NT2/D1 (cell line): ENCODE measurements around the gene FYTTD1.
"Not testable (repeated sequence)": the region's sequence is repeated elsewhere in the genome, so short reads cannot be mapped to it uniquely, and the experiment has no call there.

ENCODE experiments used
- DNase-seq: peaks from one replicate; pipeline ENCODE4 v3.0.0-alpha.2; 2011; ENCODE audit warnings: low read depth, low spot score
- H3K27me3 ChIP-seq: 2 replicates; pipeline ENCODE4 v1.6.0; 2011; ENCODE audit warnings: mild to moderate bottlenecking; ENCODE audit not compliant: insufficient read length, insufficient read depth
- H3K36me3 ChIP-seq: 2 replicates; pipeline ENCODE4 v1.6.1; 2011; ENCODE audit warnings: mild to moderate bottlenecking, low read length, mixed read lengths; ENCODE audit not compliant: insufficient read depth, insufficient read length
- H3K4me1 ChIP-seq: 2 replicates; pipeline ENCODE4 v1.5.1; 2011; ENCODE audit not compliant: insufficient read depth, insufficient read length
- H3K4me3 ChIP-seq: 2 replicates; pipeline ENCODE4 v1.5.1; 2011; ENCODE audit warnings: low read depth; ENCODE audit not compliant: insufficient read length
- H3K9ac ChIP-seq: 2 replicates; pipeline ENCODE4 v1.6.0; 2011; ENCODE audit warnings: low read depth; ENCODE audit not compliant: insufficient read length
- H3K9me3 ChIP-seq: 2 replicates; pipeline ENCODE4 v1.5.1; 2011; ENCODE audit warnings: mild to moderate bottlenecking, low read length; ENCODE audit not compliant: insufficient read depth
- SUZ12 ChIP-seq: IDR thresholded peaks from 2 replicates; pipeline ENCODE4 v1.6.1; 2011; ENCODE audit not compliant: insufficient read length, insufficient read depth; ENCODE audit errors: extremely low read depth
- YY1 ChIP-seq: IDR thresholded peaks from 2 replicates; pipeline ENCODE4 v1.6.1; 2011; ENCODE audit not compliant: insufficient read length, insufficient read depth
- ZNF274 ChIP-seq: IDR thresholded peaks from 2 replicates; pipeline ENCODE4 v1.6.1; 2011; ENCODE audit warnings: mild to moderate bottlenecking, low read depth, low read length

FYTTD1 gene

GRCh38 chr3:197713477-197713822 lies 36.2 kb upstream of the FYTTD1 start:
- no peak for TF ChIP-seq SUZ12
- no peak for TF ChIP-seq YY1
- TF ChIP-seq ZNF274, result no peak
- H3K9ac ChIP-seq, result no peak overlapping the region
- H3K9me3 ChIP-seq, result no peaks in the 10 kb centered on the region
- H3K4me3 ChIP-seq, result no peak overlapping the region
- H3K27me3 ChIP-seq, result no peaks in the 10 kb centered on the region
- no peaks in the 10 kb centered on the region for H3K36me3 ChIP-seq
- DNase-seq, result no peak
- peaks cover 2% of the 10 kb centered on the region for H3K4me1 ChIP-seq

- TF ChIP-seq SUZ12 (no peak), ZNF274 (no peak), YY1 (no peak)
- Histone ChIP-seq H3K4me3 (no peak overlapping the region), H3K4me1 (peaks cover 2% of the 10 kb centered on the region)
These were observed 35.4 kb upstream of the FYTTD1 start for GRCh38 chr3:197714251-197714650.

GRCh38 chr3:197718891-197719290 lies 30.8 kb upstream of the FYTTD1 start:
- DNase-seq, result no peak
- H3K36me3 ChIP-seq, result no peaks in the 10 kb centered on the region
- H3K4me1 ChIP-seq, result no peaks in the 10 kb centered on the region
- H3K9me3 ChIP-seq, result peaks cover 9% of the 10 kb centered on the region; the same call in 1 of the 2 replicates
- no peak overlapping the region for H3K9ac ChIP-seq
- no peaks in the 10 kb centered on the region for H3K27me3 ChIP-seq
- TF ChIP-seq SUZ12, result no peak
- no peak for TF ChIP-seq YY1
- TF ChIP-seq ZNF274, result no peak
- no peak overlapping the region for H3K4me3 ChIP-seq

More at GRCh38 chr3:197714251-197714650, 35.4 kb upstream of the FYTTD1 start:
- DNase-seq, result no peak
- Histone ChIP-seq H3K9me3 (no peaks in the 10 kb centered on the region), H3K36me3 (no peaks in the 10 kb centered on the region), H3K27me3 (no peaks in the 10 kb centered on the region), H3K9ac (no peak overlapping the region)

GRCh38 chr3:197720694-197721093 lies 29.0 kb upstream of the FYTTD1 start:
- H3K4me1 ChIP-seq, result no peaks in the 10 kb centered on the region
- no peak for TF ChIP-seq ZNF274
- no peak for TF ChIP-seq YY1
- no peak for TF ChIP-seq SUZ12
- no peak overlapping the region for H3K4me3 ChIP-seq
- H3K9me3 ChIP-seq, result peaks cover 9% of the 10 kb centered on the region; the same call in 1 of the 2 replicates
- DNase-seq, result no peak
- H3K36me3 ChIP-seq, result no peaks in the 10 kb centered on the region
- no peaks in the 10 kb centered on the region for H3K27me3 ChIP-seq
- no peak overlapping the region for H3K9ac ChIP-seq

- no peaks in the 10 kb centered on the region for H3K27me3 ChIP-seq
- no peak overlapping the region for H3K4me3 ChIP-seq
- H3K4me1 ChIP-seq, result no peaks in the 10 kb centered on the region
- DNase-seq, result no peak
- no peaks in the 10 kb centered on the region for H3K36me3 ChIP-seq
- peaks cover 9% of the 10 kb centered on the region; the same call in 1 of the 2 replicates for H3K9me3 ChIP-seq
- TF ChIP-seq SUZ12, result no peak
- no peak for TF ChIP-seq ZNF274
- TF ChIP-seq YY1, result no peak
- no peak overlapping the region for H3K9ac ChIP-seq
These were observed 26.9 kb upstream of the FYTTD1 start for GRCh38 chr3:197722734-197723133.

GRCh38 chr3:197727878-197728277 lies 21.8 kb upstream of the FYTTD1 start:
- H3K9me3 ChIP-seq, DNase-seq, H3K36me3 ChIP-seq, H3K4me3 ChIP-seq, H3K27me3 ChIP-seq, H3K4me1 ChIP-seq, H3K9ac ChIP-seq: not testable (repeated sequence)

- H3K9ac ChIP-seq, result no peak overlapping the region
These were observed 21.2 kb upstream of the FYTTD1 start for GRCh38 chr3:197728487-197728886.

GRCh38 chr3:197730200-197730599 lies 19.5 kb upstream of the FYTTD1 start:
- DNase-seq, result no peak
- no peak overlapping the region for H3K4me3 ChIP-seq
- TF ChIP-seq ZNF274 (no peak), YY1 (no peak), SUZ12 (no peak)
- H3K9ac ChIP-seq, result no peak overlapping the region
- no peaks in the 10 kb centered on the region for H3K4me1 ChIP-seq
- no peaks in the 10 kb centered on the region for H3K27me3 ChIP-seq
- H3K9me3 ChIP-seq, result no peaks in the 10 kb centered on the region; the same call in 1 of the 2 replicates
- no peaks in the 10 kb centered on the region for H3K36me3 ChIP-seq

More at GRCh38 chr3:197728487-197728886, 21.2 kb upstream of the FYTTD1 start:
- H3K27me3 ChIP-seq, result no peaks in the 10 kb centered on the region
- H3K4me1 ChIP-seq, result no peaks in the 10 kb centered on the region
- H3K4me3 ChIP-seq, result no peak overlapping the region
- no peaks in the 10 kb centered on the region for H3K36me3 ChIP-seq
- TF ChIP-seq YY1 (no peak), SUZ12 (no peak), ZNF274 (no peak)
- no peak for DNase-seq
- no peaks in the 10 kb centered on the region; the same call in 1 of the 2 replicates for H3K9me3 ChIP-seq

GRCh38 chr3:197730770-197731169 lies 18.9 kb upstream of the FYTTD1 start:
- not testable (repeated sequence) for H3K36me3 ChIP-seq, H3K9me3 ChIP-seq, H3K27me3 ChIP-seq, H3K4me3 ChIP-seq, H3K4me1 ChIP-seq, H3K9ac ChIP-seq, DNase-seq

- H3K9me3 ChIP-seq, H3K36me3 ChIP-seq, DNase-seq, H3K4me3 ChIP-seq, H3K27me3 ChIP-seq, H3K9ac ChIP-seq, H3K4me1 ChIP-seq: not testable (repeated sequence)
These were observed 18.2 kb upstream of the FYTTD1 start for GRCh38 chr3:197731483-197731882.
